HG02884 (cell line): Measurements from ENCODE around the gene RIOK3.
"Not testable (repeated sequence)": the region's sequence is repeated elsewhere in the genome, so short reads cannot be mapped to it uniquely, and the experiment has no call there.

Experiments
- ATAC-seq: cut with Tn5 transposase; IDR thresholded peaks from one replicate; pipeline ENCODE4 v1.9.1; 2021; ENCODE audit warnings: mild to moderate bottlenecking, moderate library complexity; ENCODE audit not compliant: unreplicated experiment

Gene RIOK3, protein sequence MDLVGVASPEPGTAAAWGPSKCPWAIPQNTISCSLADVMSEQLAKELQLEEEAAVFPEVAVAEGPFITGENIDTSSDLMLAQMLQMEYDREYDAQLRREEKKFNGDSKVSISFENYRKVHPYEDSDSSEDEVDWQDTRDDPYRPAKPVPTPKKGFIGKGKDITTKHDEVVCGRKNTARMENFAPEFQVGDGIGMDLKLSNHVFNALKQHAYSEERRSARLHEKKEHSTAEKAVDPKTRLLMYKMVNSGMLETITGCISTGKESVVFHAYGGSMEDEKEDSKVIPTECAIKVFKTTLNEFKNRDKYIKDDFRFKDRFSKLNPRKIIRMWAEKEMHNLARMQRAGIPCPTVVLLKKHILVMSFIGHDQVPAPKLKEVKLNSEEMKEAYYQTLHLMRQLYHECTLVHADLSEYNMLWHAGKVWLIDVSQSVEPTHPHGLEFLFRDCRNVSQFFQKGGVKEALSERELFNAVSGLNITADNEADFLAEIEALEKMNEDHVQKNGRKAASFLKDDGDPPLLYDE

DNA sequence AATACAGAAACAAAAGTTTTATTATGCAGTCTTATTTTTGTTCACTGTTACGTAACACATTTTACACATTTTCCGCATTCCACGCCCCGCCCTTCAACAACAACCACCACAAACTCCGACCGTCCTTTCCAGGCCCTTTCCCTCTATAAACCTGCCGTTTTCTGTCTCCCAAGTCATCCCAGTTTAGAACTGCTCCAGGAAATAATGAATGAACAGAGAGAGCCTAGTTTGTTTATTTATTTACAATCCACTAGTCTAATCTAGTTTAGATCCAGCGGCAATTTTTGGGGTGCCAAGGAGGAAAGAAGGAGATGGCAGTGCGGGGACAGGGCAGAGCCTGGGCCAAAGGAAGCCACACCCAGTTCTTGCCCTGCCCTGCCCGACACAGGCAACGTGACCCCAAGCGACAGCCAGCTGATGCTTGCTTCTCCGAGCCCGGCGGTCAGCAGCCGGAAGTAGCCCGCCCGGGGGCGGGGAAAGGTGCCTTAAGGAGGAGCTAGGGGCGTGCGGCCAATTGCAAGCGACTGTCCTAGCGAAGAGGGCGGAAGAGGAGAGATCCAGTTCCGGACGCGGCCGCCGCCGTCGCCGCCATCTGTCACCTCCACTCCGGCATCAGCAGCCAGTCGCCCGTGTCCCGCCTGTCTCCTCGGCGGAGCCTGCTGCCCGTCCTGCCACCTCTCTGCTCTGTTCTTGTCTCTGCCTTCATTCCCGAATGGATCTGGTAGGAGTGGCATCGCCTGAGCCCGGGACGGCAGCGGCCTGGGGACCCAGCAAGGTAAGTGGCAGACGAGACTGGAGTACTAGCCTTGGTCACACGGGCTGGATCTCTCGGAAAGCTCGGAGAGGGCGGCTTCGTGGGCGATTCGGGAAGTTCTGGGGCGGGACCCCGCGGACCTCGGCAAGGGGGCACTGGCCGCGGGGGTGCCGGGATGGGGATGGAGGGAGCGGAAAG is at the start of gene RIOK3:
RIOK3 (plus strand) TSS at position 560 of the 952 bp plus-strand sequence; CDS start at position 713, 153 bp downstream.
- ATAC-seq = peak; percentile 98

DNA sequence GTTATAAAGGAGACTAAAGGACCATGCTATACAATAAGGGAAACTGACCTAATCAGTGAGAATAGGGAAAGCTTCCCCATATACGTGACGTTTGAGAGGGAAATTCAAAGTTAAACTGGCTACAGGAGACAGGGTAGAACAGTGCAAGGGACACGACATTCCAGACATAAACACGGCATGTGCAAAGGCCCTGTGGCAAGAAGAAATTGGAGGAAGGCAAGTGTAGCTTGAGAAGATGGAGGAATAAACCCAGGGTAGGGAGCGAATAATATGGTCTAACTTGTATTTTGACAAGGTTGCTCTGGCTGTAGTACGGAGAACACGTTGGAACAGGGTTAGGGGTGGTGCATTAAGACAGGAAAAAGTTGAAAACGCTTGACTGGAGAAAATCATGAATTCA is 49.8 kb upstream of the RIOK3 start:
- ATAC-seq = no peak

DNA sequence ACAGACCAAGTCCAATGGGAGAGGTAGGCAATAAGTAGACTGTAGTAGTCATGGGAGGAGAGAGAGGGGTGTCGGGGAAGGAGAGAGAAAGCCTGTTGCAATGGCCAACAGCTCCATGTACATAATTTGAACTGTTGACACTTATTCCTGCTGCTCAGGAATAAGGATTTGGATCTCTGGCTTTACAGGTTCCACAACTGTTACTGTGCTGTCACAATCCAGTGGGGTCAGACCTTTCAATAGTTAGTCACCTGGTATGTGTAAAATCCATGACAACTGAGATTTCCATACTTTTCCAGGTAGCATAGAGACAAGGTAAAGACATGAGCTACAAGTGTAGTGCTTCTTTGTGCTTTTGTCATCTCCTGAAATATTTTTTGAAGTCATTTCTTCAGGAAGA is 47.5 kb upstream of the RIOK3 start:
- no peak for ATAC-seq

DNA sequence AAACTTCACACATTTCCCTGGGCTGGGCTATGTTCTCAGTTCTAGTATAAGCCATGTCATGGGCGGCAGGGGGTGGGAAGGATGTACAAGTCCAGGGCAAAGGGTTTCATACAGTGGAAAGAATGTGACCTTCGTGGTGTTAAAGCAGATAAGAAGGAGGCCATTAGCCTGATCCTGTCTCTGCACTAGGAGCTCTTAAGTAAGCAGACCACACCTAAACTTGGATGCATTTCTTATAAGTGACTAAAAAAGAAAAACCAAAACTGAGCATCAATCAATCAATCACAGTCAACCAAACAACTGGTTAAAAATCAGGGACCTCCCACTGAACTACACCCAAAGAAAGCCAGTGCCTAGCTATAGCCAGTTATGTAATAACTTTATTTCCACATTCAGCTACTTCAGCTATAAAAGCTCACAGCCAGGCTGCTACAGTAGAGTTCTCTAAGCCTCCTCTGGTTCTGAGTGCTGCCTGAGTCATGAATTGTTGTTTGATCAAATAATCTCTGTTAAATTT is 46.8 kb upstream of the RIOK3 start:
- ATAC-seq = no peak

DNA sequence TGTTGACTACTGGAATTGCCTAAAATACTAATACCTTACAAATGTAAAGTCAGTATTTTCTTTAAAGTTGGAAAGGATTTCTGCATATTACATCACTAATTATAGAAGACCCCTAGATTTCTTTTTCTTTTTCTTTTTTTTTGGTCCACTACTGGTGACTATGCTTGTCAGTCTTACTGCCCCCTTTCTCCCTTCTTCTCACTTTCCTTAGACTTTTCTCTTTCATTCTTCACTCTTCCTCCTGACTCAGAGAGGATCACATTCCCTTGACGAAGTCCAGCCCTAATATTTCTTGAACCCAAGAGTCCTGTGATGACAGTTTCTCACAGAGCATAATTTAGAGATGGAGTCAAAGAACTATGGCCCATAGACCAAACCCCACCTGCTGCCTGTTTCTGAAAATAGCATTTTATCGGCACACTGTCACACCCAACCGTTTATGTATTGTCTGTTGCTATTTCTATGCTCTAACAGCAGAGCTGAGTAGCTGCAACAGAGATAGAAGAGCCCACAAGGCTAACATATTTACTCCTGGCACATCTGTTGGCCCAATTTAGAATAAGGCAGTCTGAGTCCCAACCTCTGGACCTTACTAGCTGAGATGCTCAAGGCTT is 40.6 kb upstream of the RIOK3 start:
- ATAC-seq = no peak

DNA sequence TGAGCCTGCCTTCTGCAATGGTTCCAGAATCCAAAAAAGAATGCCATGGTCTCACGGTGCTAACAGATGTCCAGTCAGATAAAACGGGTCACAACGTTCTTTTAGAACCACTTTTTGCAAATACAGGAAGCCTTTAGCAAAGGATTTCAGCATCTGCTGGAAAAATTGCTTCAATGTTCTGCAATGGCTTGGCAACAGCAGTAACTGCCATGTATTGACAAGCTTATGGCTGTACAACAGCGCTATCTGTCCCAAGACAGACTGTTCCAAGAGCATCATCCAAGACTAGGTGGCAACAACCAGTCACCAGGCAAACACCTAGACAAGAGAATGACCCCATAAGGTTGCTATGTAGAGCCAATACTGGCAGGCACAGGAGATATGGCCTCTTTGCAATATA is 37.6 kb upstream of the RIOK3 start:
- ATAC-seq = no peak

DNA sequence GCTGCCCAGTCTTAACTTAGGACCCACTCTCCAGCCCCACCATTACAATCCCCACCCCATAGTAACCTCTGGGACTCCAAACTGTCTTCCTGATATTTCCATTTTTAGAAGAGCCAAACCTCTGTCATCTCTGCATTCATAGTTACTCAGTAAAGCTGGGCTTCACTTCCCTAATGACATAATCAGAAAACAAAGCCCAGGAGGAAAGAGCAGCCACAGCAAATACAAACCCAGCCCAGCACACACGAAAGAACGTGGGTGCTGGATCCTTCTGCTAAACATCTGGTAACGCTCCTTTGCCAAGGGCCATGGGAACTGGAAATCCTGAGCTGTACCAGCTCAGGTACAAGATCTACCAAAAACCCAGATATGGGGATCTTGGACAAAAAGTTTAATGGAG is 36.8 kb upstream of the RIOK3 start:
- ATAC-seq = no peak

DNA sequence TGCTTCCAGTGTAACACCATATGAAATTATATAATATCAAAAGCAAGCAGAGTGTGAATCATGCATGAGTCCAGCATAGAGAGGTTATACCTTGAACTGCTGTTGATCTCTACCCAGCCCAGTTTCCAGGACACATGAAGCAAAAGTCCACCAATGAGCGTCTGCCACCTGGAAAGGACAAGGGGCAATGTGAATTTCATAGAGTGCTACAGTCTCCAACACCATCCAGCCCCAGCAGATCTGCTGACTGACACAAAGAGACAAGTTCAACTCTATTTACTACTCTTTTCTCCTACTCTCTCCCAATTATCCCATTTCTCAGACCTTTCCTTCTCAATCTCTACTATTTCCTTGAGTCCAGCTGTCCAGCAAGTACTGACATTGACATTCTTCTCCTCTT is 31.8 kb upstream of the RIOK3 start:
- ATAC-seq = no peak

DNA sequence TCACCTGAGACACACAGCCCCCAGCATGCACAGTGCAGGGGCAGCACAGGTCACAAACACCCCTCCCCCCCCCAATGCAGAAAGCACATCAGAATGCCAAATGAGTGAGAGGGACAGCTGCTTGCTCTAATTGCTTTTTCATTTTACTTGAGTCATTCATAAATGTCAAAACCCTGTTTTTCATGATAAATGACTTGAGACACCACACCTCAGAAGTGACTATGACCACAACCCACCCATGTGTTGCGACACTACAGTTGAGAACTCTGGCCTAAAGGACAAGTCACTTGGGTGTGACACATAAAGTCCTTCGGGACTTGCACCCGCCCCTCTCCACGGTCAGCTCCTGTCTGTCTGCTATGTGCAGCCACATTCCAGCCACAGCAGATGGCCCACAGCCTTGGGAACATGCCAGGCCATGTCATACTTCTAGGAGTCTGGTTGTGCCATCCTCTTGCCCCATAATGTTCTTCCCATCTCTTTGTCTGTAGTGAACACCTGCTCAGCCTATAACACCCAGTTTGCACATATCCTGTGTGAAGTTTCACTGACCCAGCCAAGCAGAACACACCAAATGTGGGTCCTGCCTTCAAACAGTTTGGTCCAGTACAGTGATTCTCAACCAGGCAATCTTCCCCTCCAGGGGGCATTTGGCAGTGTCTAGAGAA is 30.2 kb upstream of the RIOK3 start:
- peak; percentile 87 for ATAC-seq

DNA sequence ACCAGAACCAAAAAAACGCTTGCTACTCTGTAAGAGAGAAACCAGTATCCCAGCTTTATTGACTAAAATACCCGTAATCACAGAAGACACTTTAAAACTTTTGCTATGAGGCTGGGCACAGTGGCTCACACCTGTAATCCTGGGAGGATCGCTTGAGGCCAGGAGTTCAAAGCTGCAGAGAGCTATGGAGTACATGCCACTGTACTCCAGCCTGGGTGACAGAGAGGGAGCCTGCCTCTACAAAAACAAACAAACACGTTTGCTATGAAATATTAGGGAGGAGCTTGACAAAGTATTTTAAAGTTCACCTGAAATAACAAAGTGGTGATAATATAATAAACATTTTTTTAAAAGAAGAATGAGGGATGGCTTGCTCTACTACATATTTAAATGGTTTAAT is 28.5 kb upstream of the RIOK3 start:
- no peak for ATAC-seq

DNA sequence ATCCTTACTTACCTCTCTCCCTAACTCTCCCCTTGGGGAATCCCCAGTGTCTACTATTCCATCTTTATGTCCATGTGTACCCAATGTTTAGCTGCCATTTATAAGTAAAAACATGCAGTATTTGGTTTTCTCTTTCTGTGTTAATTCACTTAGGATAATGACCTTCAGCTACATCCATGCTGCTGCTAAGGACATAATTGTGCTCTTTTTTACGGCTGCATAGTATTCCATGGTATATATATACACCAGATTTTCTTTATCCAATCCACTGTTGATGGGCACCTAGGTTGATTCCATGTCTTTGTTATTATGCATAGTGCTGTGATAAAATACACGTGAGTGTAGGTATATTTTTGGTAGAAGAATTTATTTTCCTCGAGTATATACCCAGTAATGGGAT is 24.3 kb upstream of the RIOK3 start:
- ATAC-seq = no peak

DNA sequence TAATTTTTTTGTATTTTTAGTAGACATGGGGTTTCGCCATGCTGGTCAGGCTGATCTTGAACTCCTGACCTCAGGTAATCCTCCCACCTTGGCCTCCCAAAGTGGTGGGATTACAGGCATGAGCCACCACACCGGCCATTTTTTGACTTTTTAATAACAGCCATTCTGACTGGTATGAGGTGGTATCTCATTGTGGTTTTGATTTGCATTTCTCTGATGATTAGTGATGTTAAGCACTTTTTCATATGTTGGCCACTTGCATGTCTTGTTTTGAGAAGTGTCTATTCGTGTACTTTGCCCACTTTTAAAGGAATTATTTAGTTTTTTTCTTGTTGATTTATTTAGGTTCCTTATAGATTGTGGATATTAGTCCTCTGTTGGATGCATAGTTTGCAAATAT is 23.5 kb upstream of the RIOK3 start:
- not testable (repeated sequence) for ATAC-seq

DNA sequence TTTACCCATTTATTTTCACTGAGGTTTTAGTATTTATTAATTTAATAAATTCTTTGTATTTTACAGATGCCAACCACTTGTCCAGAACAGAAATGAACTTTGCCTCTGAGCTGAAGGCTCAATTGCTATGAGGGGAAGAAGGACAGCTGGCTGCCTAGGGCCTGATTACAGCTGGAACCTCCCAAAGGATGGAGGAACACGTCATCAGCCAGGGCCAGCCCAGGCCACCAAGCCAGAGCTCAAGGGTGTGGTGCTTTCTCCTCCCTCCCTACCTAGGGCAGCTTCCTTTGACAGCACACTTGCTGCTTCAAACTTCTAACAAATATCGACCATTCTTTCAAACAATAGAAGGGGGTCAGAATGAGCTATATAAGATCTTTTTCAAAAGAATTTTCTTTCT is 19.7 kb upstream of the RIOK3 start:
- no peak for ATAC-seq

DNA sequence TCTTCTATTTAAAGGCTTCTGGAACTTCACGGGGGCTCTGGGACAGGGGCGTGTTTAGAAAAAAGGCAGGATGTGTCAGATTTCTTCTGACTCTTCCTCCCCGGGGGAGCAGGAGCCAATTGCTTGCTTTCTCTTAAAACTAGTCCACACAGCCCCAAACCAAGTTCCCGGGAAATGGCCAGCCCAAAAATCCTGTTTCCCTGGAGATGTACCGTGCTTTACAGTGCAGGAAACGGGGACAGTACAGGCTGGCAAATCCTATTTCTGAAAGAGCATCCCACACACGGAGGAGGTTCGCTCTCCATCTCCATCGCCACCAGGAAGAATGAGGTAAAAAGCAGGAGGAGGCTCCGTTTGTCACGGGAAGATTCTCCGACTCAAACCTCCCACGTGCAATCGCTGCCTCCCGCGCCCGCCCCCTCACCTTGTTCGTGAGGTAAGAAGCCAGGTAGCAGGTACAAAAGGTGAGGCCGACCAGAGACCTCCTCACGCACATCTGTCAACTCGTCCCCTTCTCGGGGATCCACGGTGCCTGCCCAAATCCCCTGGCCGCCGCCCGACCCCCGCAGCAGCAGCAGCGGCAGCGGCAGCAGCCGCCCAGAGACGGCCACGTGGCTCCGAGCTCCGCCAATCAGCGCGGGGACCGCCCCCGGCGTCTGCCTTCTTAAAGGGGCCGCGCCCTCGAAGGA is 15.6 kb upstream of the RIOK3 start:
- peak; percentile 94 for ATAC-seq

DNA sequence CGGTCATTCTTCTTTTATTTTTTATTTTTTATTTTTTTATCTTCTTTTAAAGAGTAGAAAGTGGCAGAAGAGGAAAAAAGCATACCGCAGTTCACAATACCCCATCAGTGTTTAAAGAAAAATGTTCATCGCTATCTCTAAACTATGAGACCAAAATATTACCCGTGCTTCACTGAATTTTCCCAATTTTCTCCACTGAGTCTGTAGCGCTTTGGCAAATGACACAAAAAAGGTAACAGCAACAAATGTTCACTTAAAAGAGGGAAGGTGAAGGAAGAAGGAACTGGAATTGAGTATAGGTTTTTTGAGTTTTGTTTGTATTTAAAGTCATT is 15.1 kb upstream of the RIOK3 start:
- no peak for ATAC-seq

DNA sequence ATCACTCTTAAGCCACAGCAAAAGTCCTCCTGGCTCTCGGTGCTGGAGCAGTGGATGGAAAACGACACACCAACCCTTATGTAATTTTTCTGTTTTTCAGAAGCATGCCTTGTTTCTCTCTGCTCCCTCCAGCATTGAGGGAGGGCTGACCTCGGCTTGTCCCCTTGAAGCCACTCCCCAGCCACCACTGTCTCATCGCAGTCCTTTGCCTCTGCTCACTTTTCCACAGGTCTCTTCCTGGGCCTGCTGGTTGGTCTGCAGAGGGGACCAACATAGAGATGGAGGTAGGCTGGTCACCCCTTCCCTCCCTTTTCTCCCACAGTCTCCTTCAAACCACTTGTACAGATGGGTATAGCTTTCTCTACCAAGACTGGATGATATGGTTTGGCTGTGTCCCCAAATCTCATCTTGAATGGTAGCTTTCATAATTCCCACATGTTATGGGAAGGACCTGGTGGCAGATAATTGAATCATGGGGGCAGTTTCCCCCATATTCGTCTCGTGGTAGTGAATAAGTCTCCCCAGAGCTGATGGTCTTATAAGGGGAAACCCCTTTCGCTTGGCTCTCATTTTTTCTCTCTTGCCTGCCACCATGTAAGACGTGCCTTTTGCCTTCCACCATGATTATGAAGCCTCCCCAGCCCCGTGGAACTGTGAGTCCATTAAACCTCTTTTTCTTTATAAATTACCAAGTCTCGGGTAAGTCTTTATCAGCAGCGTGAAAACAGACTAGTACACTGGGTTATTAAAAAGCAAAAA is 14.3 kb upstream of the RIOK3 start:
- ATAC-seq = no peak

DNA sequence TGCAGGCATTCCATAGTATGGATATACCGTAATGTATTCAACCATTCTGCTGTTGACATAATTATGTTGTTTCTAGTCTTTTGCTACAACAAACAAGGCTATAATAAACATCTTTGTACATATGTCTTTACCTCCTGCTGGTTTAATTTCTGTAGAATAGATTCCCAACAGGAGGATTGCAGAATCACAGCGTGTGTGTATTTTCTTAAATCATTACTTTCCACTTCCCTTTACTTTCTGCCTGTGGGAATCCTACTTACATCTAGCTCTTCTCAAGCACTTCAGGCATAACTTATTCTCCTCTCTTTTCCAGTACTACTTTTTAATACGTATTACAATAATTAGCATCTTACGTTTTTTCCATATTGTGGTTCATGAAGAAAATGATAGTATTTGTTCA is 13.0 kb upstream of the RIOK3 start:
- ATAC-seq = no peak

DNA sequence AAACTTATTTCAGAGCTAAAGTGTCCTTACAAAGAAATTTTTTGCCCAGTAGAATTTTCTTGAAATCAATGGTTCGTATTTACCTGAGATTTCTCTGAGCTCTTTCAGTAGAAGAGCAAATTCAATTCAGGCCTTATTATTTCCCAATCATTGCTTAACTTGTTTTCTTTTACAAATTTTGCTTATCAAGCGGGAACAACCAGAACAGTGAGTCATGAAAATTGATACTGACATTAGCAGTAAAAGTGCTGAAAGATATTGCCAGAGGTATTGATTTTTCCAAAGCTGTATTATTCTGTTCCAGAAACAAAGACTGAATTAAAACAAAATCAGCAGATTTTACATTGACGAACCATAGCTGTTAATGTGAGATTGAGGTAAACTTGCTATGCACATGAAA is 10.1 kb upstream of the RIOK3 start:
- no peak for ATAC-seq

DNA sequence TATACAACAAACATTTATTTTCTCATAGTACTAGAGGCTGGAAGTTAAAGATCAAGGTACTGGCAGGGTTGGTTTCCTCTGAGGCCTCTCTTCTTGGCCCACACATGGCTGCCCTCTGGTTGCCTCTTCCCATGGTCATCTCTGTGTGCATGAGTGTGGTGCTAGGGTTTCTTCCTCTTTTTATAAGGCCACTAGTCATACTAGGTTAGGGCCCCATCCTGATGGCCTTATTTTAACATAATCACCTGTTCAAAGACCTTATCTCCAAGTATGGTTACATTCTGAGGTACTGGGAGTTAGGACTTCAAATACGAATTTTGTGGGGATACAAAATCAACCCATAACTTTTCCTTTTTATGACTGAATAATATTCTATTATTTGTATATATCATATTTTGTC is 4.8 kb upstream of the RIOK3 start:
- no peak for ATAC-seq
